ENCODE results near the gene MAZ. TPM values are rescaled to one million over a fixed set of nuclear protein-coding genes. Genes with fewer than 3 reads are reported as not detected.
A peak's percentile ranks its signal among the peaks of the same experiment; 100 is the strongest.

The MAZ gene
- total and polyA plus RNA-seq, 2 of the 13 experiments (the other 11 are each of a cell fraction or from before 2014, with no cell fraction given): 203 to 277 TPM

DNA sequence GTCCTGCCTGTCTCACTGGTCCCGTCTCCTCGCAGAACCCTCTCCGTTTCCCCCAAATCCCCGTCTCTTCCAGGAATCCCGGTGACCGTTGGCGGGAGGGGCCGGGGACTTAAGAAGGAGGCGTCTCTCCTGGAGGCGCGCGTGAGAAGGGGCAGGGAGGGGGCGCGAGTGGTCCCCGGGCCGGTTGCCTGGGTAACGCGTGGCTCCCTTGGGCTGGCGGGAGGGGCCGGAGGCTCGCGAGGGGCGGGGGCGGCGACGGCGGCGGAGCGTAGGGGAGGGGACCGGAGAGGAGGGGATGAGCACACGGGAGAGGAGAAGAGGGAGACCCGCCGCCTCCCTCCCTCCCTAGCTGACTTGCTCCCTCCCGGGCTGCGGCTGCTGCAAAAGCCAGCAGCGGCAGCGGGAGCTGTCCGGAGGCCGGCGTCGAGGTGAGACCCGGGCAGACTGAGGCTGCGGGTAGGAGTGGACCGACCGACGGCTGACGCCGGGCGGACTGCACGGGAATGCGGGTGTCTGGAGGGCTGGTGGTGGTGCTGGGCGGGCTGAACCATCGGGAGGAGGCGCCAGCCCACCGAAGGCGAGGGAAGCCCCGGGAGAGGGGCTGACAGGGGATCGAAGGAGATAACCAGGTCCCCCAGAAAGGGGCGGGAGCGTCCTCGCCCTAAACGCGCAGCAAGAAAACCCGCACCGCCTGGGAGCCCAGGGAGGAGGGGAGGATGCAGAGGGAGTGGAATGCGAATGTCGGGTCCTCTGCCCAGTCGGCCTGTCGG lies 5.8 kb downstream of the MAZ start, which contains the start of gene PRRT2:
TSS of gene PRRT2 (plus strand) at position 298 of the 770 bp plus-strand sequence. CDS start 862 bp downstream, outside the sequence.
- DNase-seq (ENCODE audit: low spot score): no peak
- H3K27me3 ChIP-seq (ENCODE audit: control insufficient read depth in 1 of 2, insufficient read depth in 2 of 2, low read length in 2 of 2): peaks cover 0 to 12% of the 10 kb centered on the region in 2 experiments; a peak in 2 of 5 replicates
- H3K27ac ChIP-seq (ENCODE audit: extremely low read length, insufficient read depth, low read length): peak within 1 kb of the TSS; percentile 53
- FAIRE-seq: no peak
- H2AFZ ChIP-seq (ENCODE audit: low read length): no peak within 1 kb of the TSS
- in situ Hi-C loops (cut with HindIII; ENCODE audit: extremely low pct_ligation_motif_present, low pct_unique_long_range_greater_than_20kb): loop anchor here (25.0 kb wide), 1 partner anchor 850 kb away; the partner anchor contains the start of genes FBRS and PRR14
- H3K9me3 ChIP-seq (ENCODE audit: low read length): no peaks in the 10 kb centered on the region
- peaks cover 30% of the 10 kb centered on the region for H3K79me2 ChIP-seq (ENCODE audit: insufficient read depth, low read length)
- CTCF ChIA-PET (ENCODE audit: low intra/inter-chr PET ratio, low total read pairs): no interaction called here
- BruUV-seq (replicated peaks): no TSS peak
- peak; percentile 6 for ATAC-seq
- POLR2A ChIA-PET: interaction anchor here (0.7 to 4.3 kb wide), 13 partner anchors 9 to 253 kb away, joined by 3 to 26 read pairs (median 4); partner anchors contain the start of genes ALDOA, ASPHD1, CDIPT and KIF22
- H3K4me1 ChIP-seq (ENCODE audit: insufficient read depth, low read length): peaks cover 79% of the 10 kb centered on the region
- peak within 1 kb of the TSS; percentile 95 for H3K4me2 ChIP-seq (ENCODE audit: low read depth, low read length)
- H3K9ac ChIP-seq (ENCODE audit: insufficient read depth, low read depth, low read length): peak within 1 kb of the TSS; percentile 66
- intact Hi-C loops (cut with micrococcal nuclease; ENCODE audit: unreplicated experiment): loop anchor here (2.0 kb wide), 1 partner anchor 209 kb away; no protein-coding TSS in a partner anchor
- 1% methylated on average over 49 of the region's 69 CpGs for WGBS (ENCODE audit: low lambda C conversion rate)
- H4K20me1 ChIP-seq (ENCODE audit: insufficient read depth, low read length): peaks cover 23% of the 10 kb centered on the region; the same call in 1 of the 2 replicates
- peaks cover 6 to 26% of the 10 kb centered on the region in 2 experiments for H3K36me3 ChIP-seq (replicated peaks in 1 of 2; ENCODE audit: control insufficient read depth in 1 of 2, insufficient read depth in 2 of 2, low read length in 2 of 2)
- H3K4me3 ChIP-seq (replicated peaks in 1 of 3; ENCODE audit: insufficient read depth in 1 of 3, low read depth in 2 of 3, low read length in 3 of 3): peak within 1 kb of the TSS; percentile 52 to 75 (median 64)
- TF ChIP-seq, protein P1, sequence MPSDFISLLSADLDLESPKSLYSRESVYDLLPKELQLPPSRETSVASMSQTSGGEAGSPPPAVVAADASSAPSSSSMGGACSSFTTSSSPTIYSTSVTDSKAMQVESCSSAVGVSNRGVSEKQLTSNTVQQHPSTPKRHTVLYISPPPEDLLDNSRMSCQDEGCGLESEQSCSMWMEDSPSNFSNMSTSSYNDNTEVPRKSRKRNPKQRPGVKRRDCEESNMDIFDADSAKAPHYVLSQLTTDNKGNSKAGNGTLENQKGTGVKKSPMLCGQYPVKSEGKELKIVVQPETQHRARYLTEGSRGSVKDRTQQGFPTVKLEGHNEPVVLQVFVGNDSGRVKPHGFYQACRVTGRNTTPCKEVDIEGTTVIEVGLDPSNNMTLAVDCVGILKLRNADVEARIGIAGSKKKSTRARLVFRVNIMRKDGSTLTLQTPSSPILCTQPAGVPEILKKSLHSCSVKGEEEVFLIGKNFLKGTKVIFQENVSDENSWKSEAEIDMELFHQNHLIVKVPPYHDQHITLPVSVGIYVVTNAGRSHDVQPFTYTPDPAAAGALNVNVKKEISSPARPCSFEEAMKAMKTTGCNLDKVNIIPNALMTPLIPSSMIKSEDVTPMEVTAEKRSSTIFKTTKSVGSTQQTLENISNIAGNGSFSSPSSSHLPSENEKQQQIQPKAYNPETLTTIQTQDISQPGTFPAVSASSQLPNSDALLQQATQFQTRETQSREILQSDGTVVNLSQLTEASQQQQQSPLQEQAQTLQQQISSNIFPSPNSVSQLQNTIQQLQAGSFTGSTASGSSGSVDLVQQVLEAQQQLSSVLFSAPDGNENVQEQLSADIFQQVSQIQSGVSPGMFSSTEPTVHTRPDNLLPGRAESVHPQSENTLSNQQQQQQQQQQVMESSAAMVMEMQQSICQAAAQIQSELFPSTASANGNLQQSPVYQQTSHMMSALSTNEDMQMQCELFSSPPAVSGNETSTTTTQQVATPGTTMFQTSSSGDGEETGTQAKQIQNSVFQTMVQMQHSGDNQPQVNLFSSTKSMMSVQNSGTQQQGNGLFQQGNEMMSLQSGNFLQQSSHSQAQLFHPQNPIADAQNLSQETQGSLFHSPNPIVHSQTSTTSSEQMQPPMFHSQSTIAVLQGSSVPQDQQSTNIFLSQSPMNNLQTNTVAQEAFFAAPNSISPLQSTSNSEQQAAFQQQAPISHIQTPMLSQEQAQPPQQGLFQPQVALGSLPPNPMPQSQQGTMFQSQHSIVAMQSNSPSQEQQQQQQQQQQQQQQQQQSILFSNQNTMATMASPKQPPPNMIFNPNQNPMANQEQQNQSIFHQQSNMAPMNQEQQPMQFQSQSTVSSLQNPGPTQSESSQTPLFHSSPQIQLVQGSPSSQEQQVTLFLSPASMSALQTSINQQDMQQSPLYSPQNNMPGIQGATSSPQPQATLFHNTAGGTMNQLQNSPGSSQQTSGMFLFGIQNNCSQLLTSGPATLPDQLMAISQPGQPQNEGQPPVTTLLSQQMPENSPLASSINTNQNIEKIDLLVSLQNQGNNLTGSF (CRISPR knock-in tag; IDR thresholded peaks at IDR 0.05): no peak
- TF ChIP-seq ZNF709 (CRISPR knock-in tag; IDR thresholded peaks at IDR 0.05) (no peak), NAIF1 (CRISPR knock-in tag; IDR thresholded peaks at IDR 0.05; ENCODE audit: borderline replicate concordance) (no peak), ZNF777 (CRISPR knock-in tag; IDR thresholded peaks at IDR 0.05) (peak; percentile 94), ATF7-NPFF (CRISPR knock-in tag; IDR thresholded peaks at IDR 0.05; ENCODE audit: low read depth) (peak; percentile 41; the same call in 1 of the 2 replicates), ZFP82 (CRISPR knock-in tag; IDR thresholded peaks at IDR 0.05; ENCODE audit: borderline replicate concordance) (0 out of 2 replicates have a peak, but pooled peaks have one; percentile 48), GATAD1 (CRISPR knock-in tag; IDR thresholded peaks at IDR 0.05) (peak; percentile 30; the same call in 1 of the 2 replicates), SP4 (CRISPR knock-in tag; IDR thresholded peaks at IDR 0.05) (0 out of 2 replicates have a peak, but pooled peaks have one; percentile 19), RAD51 (IDR thresholded peaks at IDR 0.05; ENCODE audit: borderline replicate concordance) (no peak), ZMYM4 (CRISPR knock-in tag; IDR thresholded peaks at IDR 0.05) (no peak), SP140L (CRISPR knock-in tag; IDR thresholded peaks at IDR 0.05; ENCODE audit: borderline replicate concordance) (no peak)
- TF ChIP-seq, protein P2, sequence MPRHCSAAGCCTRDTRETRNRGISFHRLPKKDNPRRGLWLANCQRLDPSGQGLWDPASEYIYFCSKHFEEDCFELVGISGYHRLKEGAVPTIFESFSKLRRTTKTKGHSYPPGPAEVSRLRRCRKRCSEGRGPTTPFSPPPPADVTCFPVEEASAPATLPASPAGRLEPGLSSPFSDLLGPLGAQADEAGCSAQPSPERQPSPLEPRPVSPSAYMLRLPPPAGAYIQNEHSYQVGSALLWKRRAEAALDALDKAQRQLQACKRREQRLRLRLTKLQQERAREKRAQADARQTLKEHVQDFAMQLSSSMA (CRISPR knock-in tag; IDR thresholded peaks at IDR 0.05): 0 out of 2 replicates have a peak, but pooled peaks have one; percentile 70
- TF ChIP-seq, protein P3, sequence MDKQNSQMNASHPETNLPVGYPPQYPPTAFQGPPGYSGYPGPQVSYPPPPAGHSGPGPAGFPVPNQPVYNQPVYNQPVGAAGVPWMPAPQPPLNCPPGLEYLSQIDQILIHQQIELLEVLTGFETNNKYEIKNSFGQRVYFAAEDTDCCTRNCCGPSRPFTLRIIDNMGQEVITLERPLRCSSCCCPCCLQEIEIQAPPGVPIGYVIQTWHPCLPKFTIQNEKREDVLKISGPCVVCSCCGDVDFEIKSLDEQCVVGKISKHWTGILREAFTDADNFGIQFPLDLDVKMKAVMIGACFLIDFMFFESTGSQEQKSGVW (CRISPR knock-in tag; IDR thresholded peaks at IDR 0.05; ENCODE audit: borderline replicate concordance): no peak
- TF ChIP-seq, protein P4, sequence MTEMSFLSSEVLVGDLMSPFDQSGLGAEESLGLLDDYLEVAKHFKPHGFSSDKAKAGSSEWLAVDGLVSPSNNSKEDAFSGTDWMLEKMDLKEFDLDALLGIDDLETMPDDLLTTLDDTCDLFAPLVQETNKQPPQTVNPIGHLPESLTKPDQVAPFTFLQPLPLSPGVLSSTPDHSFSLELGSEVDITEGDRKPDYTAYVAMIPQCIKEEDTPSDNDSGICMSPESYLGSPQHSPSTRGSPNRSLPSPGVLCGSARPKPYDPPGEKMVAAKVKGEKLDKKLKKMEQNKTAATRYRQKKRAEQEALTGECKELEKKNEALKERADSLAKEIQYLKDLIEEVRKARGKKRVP (CRISPR knock-in tag; IDR thresholded peaks at IDR 0.05): 0 out of 4 replicates have a peak, but pooled peaks of 1 of the 2 experiments have one; percentile 22

Data from HepG2 (cell line).